ENCODE results near the gene PLEKHN1. TPM values are rescaled to one million over a fixed set of nuclear protein-coding genes. Genes with fewer than 3 reads are reported as not detected.

The PLEKHN1 gene
- total RNA-seq, 2 donors from 2014 or later, result 1.5 to 4.6 TPM

DNA sequence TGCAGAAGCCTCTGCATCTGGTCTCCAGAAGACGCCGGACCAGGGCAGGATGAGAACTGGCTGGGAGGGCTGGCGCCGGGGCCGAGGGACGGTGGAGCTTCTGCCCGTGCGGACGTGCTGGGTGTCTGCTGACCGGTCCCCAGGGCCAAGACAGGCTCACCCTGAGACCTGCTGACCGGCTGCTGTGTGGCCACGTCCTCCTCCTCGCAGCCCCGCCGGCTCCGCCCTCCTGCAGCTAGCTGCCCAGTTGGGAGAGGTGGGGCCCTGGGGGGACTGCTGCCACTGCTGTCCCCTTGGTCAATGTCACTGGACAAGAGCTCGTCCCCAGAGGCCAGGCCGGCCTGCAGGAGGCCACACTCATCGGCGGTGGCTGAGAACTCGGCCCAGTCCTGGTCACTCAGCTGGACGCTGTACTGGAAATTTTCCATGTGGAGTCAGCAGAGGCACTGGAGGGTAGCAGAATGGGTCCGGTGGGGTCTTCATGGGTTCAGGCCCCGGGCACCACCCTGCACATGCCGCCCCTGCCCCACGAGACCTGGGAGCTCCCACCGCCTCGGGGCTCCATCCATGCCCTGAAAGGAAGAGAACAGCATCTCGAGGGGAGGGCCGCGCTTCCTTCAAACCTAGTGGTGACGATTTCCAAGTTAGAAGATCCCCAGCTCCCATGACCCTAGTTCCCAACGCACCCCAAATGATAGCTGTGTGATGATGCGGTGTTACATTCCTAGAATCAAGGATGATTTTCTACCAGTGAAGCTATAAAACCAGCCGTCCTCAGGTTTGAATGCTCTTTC, 14.5 kb downstream of the PLEKHN1 start:
- Histone ChIP-seq H3K9me3 (ENCODE audit: control insufficient read depth, low read length) (no peaks in the 10 kb centered on the region), H3K9ac (ENCODE audit: extremely low read depth, low read length, poor library complexity, severe bottlenecking) (no peak overlapping the region), H3K4me1 (ENCODE audit: control insufficient read depth, insufficient read depth, low read length) (no peaks in the 10 kb centered on the region), H3K36me3 (ENCODE audit: control insufficient read depth, insufficient read depth, low read length) (no peaks in the 10 kb centered on the region), H3K27ac (ENCODE audit: low read depth, low read length) (no peak overlapping the region), H3K4me3 (ENCODE audit: low read length) (no peak overlapping the region), H3K27me3 (ENCODE audit: control insufficient read depth, insufficient read depth, low read length, poor library complexity, severe bottlenecking) (peaks cover 31% of the 10 kb centered on the region)
- no peaks in the 10 kb centered on the region for H3K4me1 Mint-ChIP-seq
- no peak for DNase-seq
- H3K27me3 Mint-ChIP-seq (ENCODE audit: insufficient read depth), result peaks cover 47% of the 10 kb centered on the region
- H3K36me3 Mint-ChIP-seq (ENCODE audit: low read depth), result peaks cover 3% of the 10 kb centered on the region
- no peak overlapping the region for H3K4me3 Mint-ChIP-seq
- 88 to 90% methylated on average over 27 to 35 of the region's 35 CpGs for WGBS, 2 experiments (ENCODE audit: insufficient coverage in 1 of 2, insufficient read length in 1 of 2)
- H3K27ac Mint-ChIP-seq, result no peak overlapping the region
- peaks cover 5% of the 10 kb centered on the region for H3K9me3 Mint-ChIP-seq
- TF ChIP-seq, protein P1, sequence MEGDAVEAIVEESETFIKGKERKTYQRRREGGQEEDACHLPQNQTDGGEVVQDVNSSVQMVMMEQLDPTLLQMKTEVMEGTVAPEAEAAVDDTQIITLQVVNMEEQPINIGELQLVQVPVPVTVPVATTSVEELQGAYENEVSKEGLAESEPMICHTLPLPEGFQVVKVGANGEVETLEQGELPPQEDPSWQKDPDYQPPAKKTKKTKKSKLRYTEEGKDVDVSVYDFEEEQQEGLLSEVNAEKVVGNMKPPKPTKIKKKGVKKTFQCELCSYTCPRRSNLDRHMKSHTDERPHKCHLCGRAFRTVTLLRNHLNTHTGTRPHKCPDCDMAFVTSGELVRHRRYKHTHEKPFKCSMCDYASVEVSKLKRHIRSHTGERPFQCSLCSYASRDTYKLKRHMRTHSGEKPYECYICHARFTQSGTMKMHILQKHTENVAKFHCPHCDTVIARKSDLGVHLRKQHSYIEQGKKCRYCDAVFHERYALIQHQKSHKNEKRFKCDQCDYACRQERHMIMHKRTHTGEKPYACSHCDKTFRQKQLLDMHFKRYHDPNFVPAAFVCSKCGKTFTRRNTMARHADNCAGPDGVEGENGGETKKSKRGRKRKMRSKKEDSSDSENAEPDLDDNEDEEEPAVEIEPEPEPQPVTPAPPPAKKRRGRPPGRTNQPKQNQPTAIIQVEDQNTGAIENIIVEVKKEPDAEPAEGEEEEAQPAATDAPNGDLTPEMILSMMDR (conservative IDR thresholded peaks at IDR 0.05), result no peak

DNA sequence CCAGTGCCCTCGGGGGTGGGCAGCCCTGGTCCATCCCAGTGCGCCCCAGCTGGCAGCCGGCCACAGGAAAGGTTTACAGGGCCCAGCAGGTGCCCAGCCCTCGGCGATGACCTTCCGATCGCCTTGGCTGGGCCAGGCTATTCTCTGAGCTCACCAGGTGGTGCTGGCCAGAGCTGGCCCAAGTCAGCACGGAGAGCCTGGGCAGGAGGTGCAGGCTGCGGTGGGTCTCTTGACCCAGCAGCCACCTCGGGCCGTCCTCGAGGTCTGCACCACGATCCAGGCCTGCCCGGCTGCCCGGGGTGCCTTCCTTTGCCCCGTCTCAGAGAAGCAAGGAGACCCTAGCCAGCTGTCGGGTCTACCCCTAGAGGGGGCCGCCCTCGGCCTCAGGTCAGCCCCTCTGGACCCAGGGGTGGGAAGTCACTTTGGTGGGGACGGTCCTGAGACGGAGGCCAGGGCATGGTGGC, 15.2 kb downstream of the PLEKHN1 start:
- Mint-ChIP-seq H3K4me1 (no peaks in the 10 kb centered on the region), H3K27me3 (ENCODE audit: insufficient read depth) (peaks cover 52% of the 10 kb centered on the region), H3K27ac (no peak overlapping the region), H3K9me3 (peaks cover 5% of the 10 kb centered on the region), H3K36me3 (ENCODE audit: low read depth) (peaks cover 3% of the 10 kb centered on the region), H3K4me3 (no peak overlapping the region)
- 81% methylated on average over 16 to 21 of the region's 21 CpGs for WGBS, 2 experiments (ENCODE audit: insufficient coverage in 1 of 2, insufficient read length in 1 of 2)
- no peaks in the 10 kb centered on the region for H3K36me3 ChIP-seq (ENCODE audit: control insufficient read depth, insufficient read depth, low read length)
- H3K9ac ChIP-seq (ENCODE audit: extremely low read depth, low read length, poor library complexity, severe bottlenecking), result no peak overlapping the region
- no peak overlapping the region for H3K27ac ChIP-seq (ENCODE audit: low read depth, low read length)
- no peaks in the 10 kb centered on the region for H3K4me1 ChIP-seq (ENCODE audit: control insufficient read depth, insufficient read depth, low read length)
- H3K4me3 ChIP-seq (ENCODE audit: low read length), result no peak overlapping the region
- no peak for DNase-seq
- peaks cover 37% of the 10 kb centered on the region for H3K27me3 ChIP-seq (ENCODE audit: control insufficient read depth, insufficient read depth, low read length, poor library complexity, severe bottlenecking)
- TF ChIP-seq, protein P1 (conservative IDR thresholded peaks at IDR 0.05), result no peak
- no peaks in the 10 kb centered on the region for H3K9me3 ChIP-seq (ENCODE audit: control insufficient read depth, low read length)

DNA sequence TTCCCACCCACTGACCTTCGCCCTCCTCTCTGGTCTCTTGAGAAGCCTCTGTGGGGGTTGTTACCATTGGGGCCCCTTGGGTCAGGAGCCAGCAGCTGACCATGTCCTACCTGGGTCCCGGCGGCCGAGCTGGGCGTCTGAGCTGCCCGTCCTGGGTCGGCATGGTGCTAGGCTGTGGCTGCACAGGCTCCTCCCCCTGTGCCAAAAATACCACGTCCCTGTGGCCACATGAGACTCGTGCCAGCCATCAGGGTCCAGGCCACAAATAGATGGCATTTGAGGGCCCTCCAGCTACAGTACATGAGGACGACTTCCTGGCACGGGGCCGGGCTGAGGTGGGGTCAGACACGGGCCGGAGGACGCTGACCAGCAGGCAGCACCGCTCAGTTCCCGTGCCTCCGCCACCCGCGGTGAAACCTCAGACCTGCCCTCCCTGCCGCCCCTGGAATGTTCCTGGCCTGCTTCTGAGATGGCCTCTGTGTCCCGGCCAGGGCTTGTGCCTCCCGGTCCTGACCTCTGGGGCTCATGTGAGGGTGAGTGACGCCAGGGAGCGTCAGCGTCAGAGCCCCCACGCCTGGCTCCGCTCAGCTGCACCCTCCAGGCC, 15.8 kb downstream of the PLEKHN1 start, which contains the start of gene PERM1:
Gene PERM1, minus strand, starts transcription at position 139 of the 604 bp plus-strand sequence. CDS start 1,064 bp downstream, outside the sequence.
- Mint-ChIP-seq H3K27me3 (ENCODE audit: insufficient read depth) (peaks cover 54% of the 10 kb centered on the region), H3K4me1 (no peaks in the 10 kb centered on the region), H3K27ac (no peak within 1 kb of the TSS), H3K9me3 (peaks cover 5% of the 10 kb centered on the region), H3K36me3 (ENCODE audit: low read depth) (peaks cover 3% of the 10 kb centered on the region), H3K4me3 (no peak within 1 kb of the TSS)
- Histone ChIP-seq H3K27ac (ENCODE audit: low read depth, low read length) (no peak within 1 kb of the TSS), H3K4me3 (ENCODE audit: low read length) (no peak within 1 kb of the TSS), H3K9me3 (ENCODE audit: control insufficient read depth, low read length) (no peaks in the 10 kb centered on the region), H3K9ac (ENCODE audit: extremely low read depth, low read length, poor library complexity, severe bottlenecking) (no peak within 1 kb of the TSS), H3K4me1 (ENCODE audit: control insufficient read depth, insufficient read depth, low read length) (no peaks in the 10 kb centered on the region), H3K36me3 (ENCODE audit: control insufficient read depth, insufficient read depth, low read length) (no peaks in the 10 kb centered on the region), H3K27me3 (ENCODE audit: control insufficient read depth, insufficient read depth, low read length, poor library complexity, severe bottlenecking) (peaks cover 40% of the 10 kb centered on the region)
- no peak for DNase-seq
- WGBS, 2 experiments (ENCODE audit: insufficient coverage in 1 of 2, insufficient read length in 1 of 2), result 74 to 85% methylated on average over 14 to 28 of the region's 28 CpGs
- TF ChIP-seq, protein P1 (conservative IDR thresholded peaks at IDR 0.05), result no peak
